MM.1S (cell line): ENCODE data around the gene TRAF3.

Experiments
- DNase-seq: peaks from one replicate; pipeline ENCODE4 v3.0.0-alpha.2; 2015
- H2AFZ ChIP-seq: fragments of 300-600 bp; sonication (generic); 2 replicates; pipeline ENCODE4 v1.6.0; 2016; ENCODE audit warnings: antibody characterized with exemption, low read length
- H3F3A ChIP-seq: fragments of 300-600 bp; sonication (generic); 2 replicates; pipeline ENCODE4 v1.6.1; 2016; ENCODE audit warnings: mild to moderate bottlenecking, antibody characterized with exemption, low read length, moderate library complexity, mixed read lengths; ENCODE audit not compliant: insufficient read depth
- H3K27ac ChIP-seq: fragments of 300-600 bp; sonication (generic); 2 replicates; pipeline ENCODE4 v1.5.1; 2016; ENCODE audit warnings: mild to moderate bottlenecking, low read length
- H3K27me3 ChIP-seq: fragments of 300-600 bp; sonication (generic); replicated peaks from 2 replicates; pipeline ENCODE4 v1.6.0; 2016; ENCODE audit warnings: low read length; ENCODE audit not compliant: insufficient read depth
- H3K36me3 ChIP-seq: fragments of 300-600 bp; sonication (generic); replicated peaks from 2 replicates; pipeline ENCODE4 v1.6.1; 2016; ENCODE audit warnings: mild to moderate bottlenecking, low read length, mixed read lengths; ENCODE audit not compliant: insufficient read depth
- H3K4me1 ChIP-seq: fragments of 300-600 bp; sonication (generic); 2 replicates; pipeline ENCODE4 v1.6.1; 2016; ENCODE audit warnings: low read length, mixed read lengths
- H3K4me2 ChIP-seq: fragments of 300-600 bp; sonication (generic); 2 replicates; pipeline ENCODE4 v1.6.0; 2016; ENCODE audit warnings: low read depth, low read length
- H3K4me3 ChIP-seq: fragments of 300-600 bp; sonication (generic); 2 replicates; pipeline ENCODE4 v1.5.1; 2016; ENCODE audit warnings: low read length, mixed read lengths
- H3K79me2 ChIP-seq: fragments of 300-600 bp; sonication (generic); 2 replicates; pipeline ENCODE4 v1.6.1; 2016; ENCODE audit warnings: mixed run types, low read length, mixed read lengths
- H3K9ac ChIP-seq: fragments of 300-600 bp; sonication (generic); 2 replicates; pipeline ENCODE4 v1.6.1; 2016; ENCODE audit warnings: low read length, mixed read lengths
- H3K9me2 ChIP-seq: fragments of 300-600 bp; sonication (generic); replicated peaks from 2 replicates; pipeline ENCODE4 v1.6.1; 2016; ENCODE audit warnings: mild to moderate bottlenecking, low read length, mixed read lengths; ENCODE audit not compliant: insufficient read depth
- H3K9me3 ChIP-seq: fragments of 300-600 bp; sonication (generic); replicated peaks from 2 replicates; pipeline ENCODE4 v1.6.1; 2016; ENCODE audit warnings: mild to moderate bottlenecking, low read length, mixed read lengths; ENCODE audit not compliant: insufficient read depth
- H4K20me1 ChIP-seq: fragments of 300-600 bp; sonication (generic); 2 replicates; pipeline ENCODE4 v1.6.1; 2016; ENCODE audit warnings: mild to moderate bottlenecking, low read length, moderate library complexity, mixed read lengths; ENCODE audit not compliant: insufficient read depth
- EZH2 ChIP-seq: fragments of 300-600 bp; sonication (generic); optimal IDR thresholded peaks from 2 replicates; pipeline ENCODE3; 2017; ENCODE audit warnings: low read depth, mild to moderate bottlenecking, antibody characterized with exemption, low read length, mixed read lengths
- EZH2phosphoT487 ChIP-seq: fragments of 300-600 bp; sonication (generic); IDR thresholded peaks from 2 replicates; pipeline ENCODE4 v1.6.1; 2018; ENCODE audit warnings: antibody characterized with exemption, low read length
- TF ChIP-seq, protein P1 (sequence below): fragments of 300-600 bp; sonication (generic); IDR thresholded peaks from 2 replicates; pipeline ENCODE4 v1.5.1; 2016; ENCODE audit warnings: antibody characterized with exemption, low read length, mixed read lengths

Gene TRAF3

DNA sequence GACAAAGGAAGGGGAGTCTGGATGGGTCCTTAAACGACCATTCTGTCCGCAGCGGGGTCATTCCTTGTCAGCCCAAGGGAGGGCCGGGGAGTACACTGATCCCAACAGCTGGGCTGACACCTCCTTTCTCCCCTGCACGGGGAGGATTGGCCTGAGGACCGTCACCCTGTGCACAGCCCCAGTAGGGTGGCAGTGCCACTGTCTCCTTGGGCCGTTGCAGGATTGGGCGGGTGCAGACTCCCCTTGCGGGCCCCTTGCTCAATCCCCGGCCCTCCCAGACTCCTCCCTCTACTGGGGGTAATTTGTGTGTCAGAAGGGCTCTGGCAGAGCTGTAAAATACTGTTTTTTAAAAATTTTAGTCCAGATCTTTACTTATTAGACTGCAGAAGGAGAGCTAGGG is 132.7 kb downstream of the TRAF3 start:
- H3K9ac ChIP-seq: no peak overlapping the region
- DNase-seq: no peak
- no peak overlapping the region for H3K4me2 ChIP-seq
- H3K9me3 ChIP-seq: no peaks in the 10 kb centered on the region
- H3K4me1 ChIP-seq: no peaks in the 10 kb centered on the region
- no peaks in the 10 kb centered on the region for H3K27me3 ChIP-seq
- no peaks in the 10 kb centered on the region for H4K20me1 ChIP-seq
- no peaks in the 10 kb centered on the region for H3K9me2 ChIP-seq
- no peak overlapping the region for H3K4me3 ChIP-seq
- no peaks in the 10 kb centered on the region for H3K36me3 ChIP-seq
- no peak overlapping the region for H3K27ac ChIP-seq
- no peak overlapping the region for H2AFZ ChIP-seq
- no peaks in the 10 kb centered on the region for H3F3A ChIP-seq
- no peak for TF ChIP-seq EZH2phosphoT487
- no peak for TF ChIP-seq EZH2
- TF ChIP-seq, protein P1, sequence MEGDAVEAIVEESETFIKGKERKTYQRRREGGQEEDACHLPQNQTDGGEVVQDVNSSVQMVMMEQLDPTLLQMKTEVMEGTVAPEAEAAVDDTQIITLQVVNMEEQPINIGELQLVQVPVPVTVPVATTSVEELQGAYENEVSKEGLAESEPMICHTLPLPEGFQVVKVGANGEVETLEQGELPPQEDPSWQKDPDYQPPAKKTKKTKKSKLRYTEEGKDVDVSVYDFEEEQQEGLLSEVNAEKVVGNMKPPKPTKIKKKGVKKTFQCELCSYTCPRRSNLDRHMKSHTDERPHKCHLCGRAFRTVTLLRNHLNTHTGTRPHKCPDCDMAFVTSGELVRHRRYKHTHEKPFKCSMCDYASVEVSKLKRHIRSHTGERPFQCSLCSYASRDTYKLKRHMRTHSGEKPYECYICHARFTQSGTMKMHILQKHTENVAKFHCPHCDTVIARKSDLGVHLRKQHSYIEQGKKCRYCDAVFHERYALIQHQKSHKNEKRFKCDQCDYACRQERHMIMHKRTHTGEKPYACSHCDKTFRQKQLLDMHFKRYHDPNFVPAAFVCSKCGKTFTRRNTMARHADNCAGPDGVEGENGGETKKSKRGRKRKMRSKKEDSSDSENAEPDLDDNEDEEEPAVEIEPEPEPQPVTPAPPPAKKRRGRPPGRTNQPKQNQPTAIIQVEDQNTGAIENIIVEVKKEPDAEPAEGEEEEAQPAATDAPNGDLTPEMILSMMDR: no peak
- no peaks in the 10 kb centered on the region for H3K79me2 ChIP-seq

- Histone ChIP-seq H3K9me3 (no peaks in the 10 kb centered on the region), H3K27me3 (no peaks in the 10 kb centered on the region), H3K27ac (no peak overlapping the region), H3K9me2 (no peaks in the 10 kb centered on the region), H3K36me3 (no peaks in the 10 kb centered on the region), H3K9ac (no peak overlapping the region), H3K79me2 (no peaks in the 10 kb centered on the region), H3K4me2 (no peak overlapping the region), H3F3A (no peaks in the 10 kb centered on the region), H4K20me1 (no peaks in the 10 kb centered on the region), H2AFZ (no peak overlapping the region), H3K4me1 (no peaks in the 10 kb centered on the region), H3K4me3 (no peak overlapping the region)
- TF ChIP-seq, protein P1: no peak
- no peak for TF ChIP-seq EZH2
- no peak for TF ChIP-seq EZH2phosphoT487
- DNase-seq: no peak
Observed at GRCh38 chr14:102910442-102910841, 133.2 kb downstream of the TRAF3 start.

- TF ChIP-seq, protein P1: no peak
- TF ChIP-seq EZH2 (no peak), EZH2phosphoT487 (no peak)
- Histone ChIP-seq H2AFZ (no peak overlapping the region), H3K27ac (no peak overlapping the region), H3K36me3 (no peaks in the 10 kb centered on the region), H3K9me3 (no peaks in the 10 kb centered on the region), H4K20me1 (no peaks in the 10 kb centered on the region), H3K27me3 (no peaks in the 10 kb centered on the region), H3F3A (no peaks in the 10 kb centered on the region), H3K9ac (no peak overlapping the region), H3K4me3 (no peak overlapping the region), H3K4me2 (no peak overlapping the region), H3K79me2 (no peaks in the 10 kb centered on the region), H3K9me2 (no peaks in the 10 kb centered on the region), H3K4me1 (no peaks in the 10 kb centered on the region)
- DNase-seq: no peak
Observed at GRCh38 chr14:102911541-102911951, 134.3 kb downstream of the TRAF3 start.
